CD4-positive, alpha-beta T cell (primary cell): ENCODE data around the gene CYB5A. TPM values are rescaled to one million over a fixed set of nuclear protein-coding genes. Genes with fewer than 3 reads are reported as not detected.
A peak's percentile ranks its signal among the peaks of the same experiment; 100 is the strongest.

ENCODE experiments used
- ATAC-seq: fragments of 200-7000 bp; cut with Tn5 transposase; one replicate; pipeline ENCODE4 v1.10.0; 2022; ENCODE audit warnings: mild to moderate bottlenecking; ENCODE audit not compliant: poor library complexity
- CTCF ChIA-PET: fragments of 350-600 bp; sonication (Branson Sonifier 250); formaldehyde crosslinking; loops from one replicate; lab custom pipeline; 2021; ENCODE audit warnings: antibody characterized with exemption, inconsistent platforms; lab: Charles Lee
- POLR2A ChIA-PET: fragments of 350-600 bp; sonication (Branson Sonifier 250); formaldehyde crosslinking; loops from one replicate; lab custom pipeline; 2021; ENCODE audit warnings: antibody characterized with exemption, inconsistent platforms; lab: Charles Lee
- DNase-seq, 14 experiments: peaks; one replicate each; pipeline ENCODE4 v3.0.0-alpha.2; 2013 to 2020; ENCODE audit warnings: mixed read lengths in 2 of 14
- H3K27ac ChIP-seq, 2 donors: one replicate each; pipeline versions ENCODE4 v1.5.1 to v1.7.0; 2013; ENCODE audit warnings: low read length in 2 of 2, low read depth in 1 of 2, mild to moderate bottlenecking in 1 of 2
- H3K27me3 ChIP-seq, 2 experiments: 1 replicate in 1 of 2; 2 replicates in 1 of 2; pipeline versions ENCODE4 v1.6.1 to v1.7.0; 2013; ENCODE audit warnings: low read length in 2 of 2, control low read depth in 1 of 2, mild to moderate bottlenecking in 1 of 2, moderate library complexity in 1 of 2; ENCODE audit not compliant: insufficient read depth in 2 of 2, control insufficient read depth in 1 of 2
- H3K36me3 ChIP-seq: one replicate; pipeline ENCODE4 v1.6.1; 2013; ENCODE audit warnings: low read length, control low read depth; ENCODE audit not compliant: insufficient read depth
- H3K4me1 ChIP-seq: one replicate; pipeline ENCODE4 v1.6.1; 2013; ENCODE audit warnings: low read length, control low read depth; ENCODE audit not compliant: insufficient read depth
- H3K4me3 ChIP-seq: one replicate; pipeline ENCODE4 v1.5.1; 2013; ENCODE audit warnings: mild to moderate bottlenecking, low read length, moderate library complexity
- H3K9me3 ChIP-seq, 2 experiments: 1 replicate in 1 of 2; 2 replicates in 1 of 2; pipeline versions ENCODE4 v1.6.1 to v1.7.0; 2013; ENCODE audit warnings: low read length in 2 of 2, mild to moderate bottlenecking in 2 of 2, control low read depth in 1 of 2, moderate library complexity in 1 of 2; ENCODE audit not compliant: control insufficient read depth in 1 of 2, insufficient read depth in 1 of 2
- H3K27ac Mint-ChIP-seq: one replicate; pipeline ENCODE4 v1.8.0; 2020; ENCODE audit warnings: mixed read lengths
- H3K27me3 Mint-ChIP-seq: one replicate; pipeline ENCODE4 v1.8.0; 2021; ENCODE audit warnings: mixed read lengths
- H3K36me3 Mint-ChIP-seq: one replicate; pipeline ENCODE4 v1.8.0; 2021; ENCODE audit warnings: low read depth, mixed read lengths
- H3K4me1 Mint-ChIP-seq: one replicate; pipeline ENCODE4 v1.8.0; 2021; ENCODE audit warnings: low read depth, mixed read lengths
- H3K4me3 Mint-ChIP-seq: one replicate; pipeline ENCODE4 v1.8.0; 2020; ENCODE audit warnings: mild to moderate bottlenecking, mixed read lengths
- H3K9me3 Mint-ChIP-seq: one replicate; pipeline ENCODE4 v1.8.0; 2020; ENCODE audit warnings: mixed read lengths
- CTCF ChIP-seq: fragments of 200-600 bp; IDR thresholded peaks from one replicate; pipeline ENCODE4 v1.8.0; 2022; ENCODE audit warnings: antibody characterized with exemption, mild to moderate bottlenecking
- intact Hi-C, 2 experiments: fragments of 100-400 bp; cut with DNase I in 1 of 2; cut with micrococcal nuclease in 1 of 2; formaldehyde crosslinking; loops; one replicate each; pipeline versions ENCODE4 v1.15.1 to v1.9.0; 2023 to 2025; cut with DNase I, micrococcal nuclease
- total RNA-seq, 174 experiments: library from RNA in 2 of 174; stranded (reverse) in 2 of 174; gene quantifications; one replicate each; pipeline ENCODE4 v1.2.3 and lab custom pipeline; 2021 to 2026

The CYB5A gene
- total RNA-seq, 2 experiments from 2014 or later, result 3.7 to 4.1 TPM

GRCh38 chr18:74252039-74252395 lies 39.7 kb downstream of the CYB5A start:
- Mint-ChIP-seq H3K27me3 (no peaks in the 10 kb centered on the region), H3K9me3 (no peaks in the 10 kb centered on the region), H3K4me3 (no peak overlapping the region), H3K4me1 (no peaks in the 10 kb centered on the region), H3K27ac (no peak overlapping the region), H3K36me3 (peaks cover 22% of the 10 kb centered on the region)
- H3K4me1 ChIP-seq, result no peaks in the 10 kb centered on the region
- no peaks in the 10 kb centered on the region for H3K27me3 ChIP-seq
- H3K27ac ChIP-seq, result no peak overlapping the region
- no peak for ATAC-seq
- ChIA-PET CTCF (interaction anchor here (1.5 kb wide), 1 partner anchor 8 kb away, joined by 3 read pairs; no protein-coding TSS in a partner anchor), POLR2A (no interaction called here)
- intact Hi-C loops, result no loop called here
- DNase-seq, result peak in 1 of 14 experiments; percentile 22
- H3K36me3 ChIP-seq, result no peaks in the 10 kb centered on the region
- H3K9me3 ChIP-seq, result no peaks in the 10 kb centered on the region
- no peak for TF ChIP-seq CTCF
- no peak overlapping the region for H3K4me3 ChIP-seq

DNA sequence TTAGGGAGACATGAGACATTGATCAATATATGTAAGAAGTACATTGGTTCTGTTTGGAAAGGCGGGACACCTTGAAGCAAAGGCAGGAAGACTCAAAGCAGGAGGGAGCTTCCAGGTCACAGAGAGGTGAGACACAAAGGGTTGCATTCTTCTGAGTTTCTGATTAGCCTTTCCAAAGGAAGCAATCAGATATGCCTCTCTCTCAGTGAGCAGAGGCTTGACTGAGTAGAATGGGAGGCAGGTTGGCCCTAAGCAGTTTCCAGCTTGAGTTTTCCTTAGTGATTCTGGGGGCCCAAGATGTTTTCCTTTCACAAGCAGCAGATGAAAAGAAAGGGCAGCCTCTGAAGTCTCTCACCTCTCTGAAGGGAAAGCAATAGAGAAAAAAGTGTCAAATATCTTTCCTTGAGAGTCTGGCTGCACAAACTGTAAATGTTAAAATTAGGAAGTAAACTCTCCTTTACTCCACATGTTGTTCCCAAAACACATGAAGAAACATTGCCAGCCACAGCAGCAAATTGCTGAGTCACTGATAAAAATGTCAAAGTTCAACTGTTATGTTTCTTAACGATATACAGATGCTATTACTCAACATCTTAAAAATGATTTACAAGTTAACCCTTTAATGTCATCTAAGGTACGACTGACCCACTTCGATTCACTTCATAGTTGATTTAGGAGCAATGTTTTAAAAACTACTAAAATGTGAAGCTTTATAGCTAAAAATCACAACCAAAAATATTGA lies 40.3 kb downstream of the CYB5A start:
- ATAC-seq (no peak), DNase-seq (peak in 2 of 14 experiments; percentile 4 to 21)
- Mint-ChIP-seq H3K4me1 (no peaks in the 10 kb centered on the region), H3K27ac (no peak overlapping the region), H3K36me3 (peaks cover 22% of the 10 kb centered on the region), H3K9me3 (no peaks in the 10 kb centered on the region), H3K27me3 (no peaks in the 10 kb centered on the region), H3K4me3 (no peak overlapping the region)
- H3K4me1 ChIP-seq, result no peaks in the 10 kb centered on the region
- H3K27me3 ChIP-seq, result no peaks in the 10 kb centered on the region
- H3K27ac ChIP-seq, result no peak overlapping the region
- TF ChIP-seq CTCF, result no peak
- ChIA-PET POLR2A (no interaction called here), CTCF (interaction anchor here (1.5 kb wide), 1 partner anchor 8 kb away, joined by 3 read pairs; no protein-coding TSS in a partner anchor)
- intact Hi-C loops, result no loop called here
- H3K4me3 ChIP-seq, result no peak overlapping the region
- no peaks in the 10 kb centered on the region for H3K36me3 ChIP-seq
- H3K9me3 ChIP-seq, result no peaks in the 10 kb centered on the region

GRCh38 chr18:74250131-74250530 lies 41.6 kb downstream of the CYB5A start:
- Histone ChIP-seq H3K4me3 (no peak overlapping the region), H3K9me3 (no peaks in the 10 kb centered on the region), H3K4me1 (no peaks in the 10 kb centered on the region), H3K27me3 (no peaks in the 10 kb centered on the region), H3K27ac (no peak overlapping the region), H3K36me3 (no peaks in the 10 kb centered on the region)
- H3K4me3 Mint-ChIP-seq, result no peak overlapping the region
- ChIA-PET CTCF (no interaction called here), POLR2A (no interaction called here)
- no peak for TF ChIP-seq CTCF
- intact Hi-C loops, result no loop called here
- peaks cover 22% of the 10 kb centered on the region for H3K36me3 Mint-ChIP-seq
- H3K9me3 Mint-ChIP-seq, result no peaks in the 10 kb centered on the region
- no peaks in the 10 kb centered on the region for H3K27me3 Mint-ChIP-seq
- ATAC-seq, result no peak
- H3K4me1 Mint-ChIP-seq, result no peaks in the 10 kb centered on the region
- no peak for DNase-seq
- H3K27ac Mint-ChIP-seq, result no peak overlapping the region
